Skeletal muscle cell (primary cell): Measurements from ENCODE around the gene TREML4.

Experiments
- DNase-seq: peaks from one replicate; pipeline ENCODE4 v3.0.0-alpha.2; 2010; ENCODE audit warnings: low read depth
- H3K4me3 ChIP-seq: 2 replicates; pipeline ENCODE4 v1.5.1; 2011; ENCODE audit warnings: low read depth, mild to moderate bottlenecking, control low read depth, low read length, moderate library complexity

Gene TREML4

DNA sequence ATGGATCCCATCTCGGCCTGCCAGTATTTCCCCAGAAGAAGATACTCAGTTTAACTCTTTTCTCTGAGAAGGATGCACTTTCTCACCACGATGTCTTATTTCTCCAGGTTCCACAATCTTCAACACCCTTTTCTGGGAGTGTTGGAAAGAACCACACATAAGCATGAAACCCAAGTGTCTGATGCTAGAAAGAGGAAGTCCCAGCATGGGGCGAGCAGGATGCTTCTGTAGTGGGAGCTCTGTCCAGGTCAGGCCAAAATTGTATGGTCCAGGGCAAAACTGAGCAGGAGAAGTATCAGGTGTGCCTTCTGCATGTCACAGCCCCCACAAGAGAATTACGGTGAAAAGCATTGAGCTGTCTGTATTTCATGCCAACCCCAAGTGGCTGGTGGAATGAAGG lies 47.3 kb downstream of the TREML4 start:
- no peak overlapping the region for H3K4me3 ChIP-seq
- DNase-seq: no peak

DNA sequence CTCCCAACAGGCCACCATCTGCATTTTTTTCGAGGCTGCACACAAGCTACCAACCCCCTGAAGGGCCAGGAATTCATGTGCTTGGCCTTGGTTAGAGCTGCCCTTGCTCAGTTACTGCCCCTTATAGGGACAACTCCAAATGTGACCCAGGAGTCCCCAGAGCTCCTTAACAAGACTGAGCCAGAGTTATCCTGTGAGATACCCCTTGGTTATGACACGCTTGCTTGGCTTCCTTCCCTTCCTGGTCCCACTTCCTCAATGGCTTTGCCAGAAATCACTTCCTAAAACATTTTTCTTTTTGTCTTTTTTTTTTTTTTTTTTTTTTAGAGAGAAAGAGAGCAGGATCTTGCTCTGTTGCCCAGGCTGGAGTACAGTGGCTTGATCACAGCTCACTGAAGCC lies 49.5 kb downstream of the TREML4 start:
- no peak overlapping the region for H3K4me3 ChIP-seq
- no peak for DNase-seq

- H3K4me3 ChIP-seq: no peak overlapping the region
- DNase-seq: peak; percentile 25
Observed at GRCh38 chr6:41278699-41279405, 50.7 kb downstream of the TREML4 start.

- no peak overlapping the region for H3K4me3 ChIP-seq
- DNase-seq: no peak
Observed at GRCh38 chr6:41280381-41281057, 52.4 kb downstream of the TREML4 start.

DNA sequence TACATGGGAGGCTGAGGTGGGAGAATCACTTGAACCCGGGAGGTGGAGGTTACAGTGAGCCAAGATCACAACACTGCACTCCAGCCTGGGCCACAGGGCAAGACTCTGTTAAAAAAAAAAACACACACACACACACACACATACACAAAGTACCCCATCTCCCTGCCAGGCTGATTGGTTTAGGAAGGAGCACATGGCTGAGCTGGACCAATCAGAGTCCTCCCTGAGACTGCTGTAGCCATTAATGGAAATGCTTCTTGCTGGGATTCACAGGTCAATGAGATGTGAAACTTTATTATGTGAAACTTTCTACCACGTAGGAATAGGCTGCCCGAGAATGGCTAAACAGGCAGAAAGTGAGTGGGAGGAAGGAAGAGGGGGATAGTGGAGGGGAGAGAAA lies 55.5 kb downstream of the TREML4 start:
- H3K4me3 ChIP-seq: no peak overlapping the region
- DNase-seq: no peak

GRCh38 chr6:41284726-41285125 lies 56.6 kb downstream of the TREML4 start:
- DNase-seq: peak; percentile 41
- no peak overlapping the region for H3K4me3 ChIP-seq

DNA sequence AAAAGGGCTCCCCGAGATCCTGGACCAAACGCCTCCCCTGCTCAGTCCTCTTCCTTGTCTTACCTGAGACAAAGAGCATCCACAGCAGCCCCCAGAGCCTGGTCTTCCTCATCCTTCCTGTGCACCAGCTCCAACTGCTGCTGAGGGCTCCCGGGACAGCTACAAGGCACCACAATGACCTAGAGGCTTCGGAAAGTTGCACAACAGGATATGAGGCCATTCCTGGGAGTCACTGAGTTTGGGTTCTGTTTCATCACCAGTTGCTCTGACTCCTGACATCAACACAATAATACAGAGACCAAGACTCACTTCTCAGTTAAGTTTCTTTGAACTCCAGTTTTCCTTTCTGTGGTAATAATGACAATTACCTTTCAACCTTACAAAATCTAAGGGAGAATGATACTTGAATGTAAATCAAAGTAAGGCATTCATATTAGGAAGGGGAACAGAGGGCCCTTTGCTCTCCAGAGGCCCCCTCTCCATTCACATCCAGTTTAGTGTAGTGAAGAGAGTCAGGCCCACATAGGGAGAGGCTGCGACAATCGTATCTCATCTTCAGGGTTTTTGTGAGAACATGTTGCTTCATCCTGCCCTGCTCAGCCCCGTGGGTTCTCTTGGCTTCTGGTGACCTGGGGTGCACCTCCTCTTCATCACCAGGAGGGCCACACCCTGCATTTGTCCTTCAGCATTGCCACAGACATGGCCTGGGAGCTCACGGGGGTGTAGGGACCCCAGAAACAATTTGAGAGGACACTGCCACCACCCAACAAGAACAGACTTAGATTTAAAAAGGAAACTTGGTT lies 58.6 kb downstream of the TREML4 start, which contains the start of gene TREM1:
Gene TREM1, minus strand, starts transcription at position 139 of the 803 bp plus-strand sequence. Its CDS starts 27 bp downstream, at position 112.
- DNase-seq: peak; percentile 88
- no peak within 1 kb of the TSS for H3K4me3 ChIP-seq

DNA sequence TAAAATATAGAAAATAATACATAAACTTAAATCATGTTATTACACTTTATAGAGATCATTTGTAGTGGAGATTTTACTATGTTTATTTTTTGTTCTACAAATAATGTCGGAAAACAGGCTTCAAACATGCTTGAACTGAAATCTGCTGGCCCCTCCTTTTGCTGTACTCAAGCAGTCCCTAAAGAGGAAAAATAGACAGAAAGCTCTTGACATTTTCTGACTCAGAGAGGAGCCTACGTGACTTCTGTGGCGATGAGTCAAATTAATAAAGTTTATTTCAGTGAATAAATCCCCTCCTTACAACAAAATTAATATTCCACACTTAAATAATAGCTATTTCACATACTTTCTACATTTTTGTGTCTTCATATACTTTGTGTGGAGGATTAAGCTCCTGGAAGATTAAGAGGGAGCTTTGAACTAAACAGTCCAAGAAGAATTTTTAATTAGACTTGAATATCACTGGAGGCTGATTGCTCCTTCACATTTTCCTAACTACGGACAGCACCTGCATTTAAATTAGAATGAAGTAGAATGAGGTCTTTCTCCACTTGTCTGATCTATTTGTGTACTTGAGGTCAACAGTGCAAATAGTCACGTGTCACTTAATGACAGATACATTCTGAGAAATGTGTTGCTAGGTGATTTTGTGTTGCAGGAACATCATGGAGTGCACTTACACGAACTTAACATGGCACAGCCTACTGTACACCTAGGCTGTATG lies 60.0 kb downstream of the TREML4 start:
- peak; percentile 44 for DNase-seq
- no peak overlapping the region for H3K4me3 ChIP-seq
